ENCODE data around the gene KLHL33. TPM values are rescaled to one million over a fixed set of nuclear protein-coding genes. Genes with fewer than 3 reads are reported as not detected.

Gene KLHL33
- total and polyA plus RNA-seq, 2 donors from 2014 or later: 0.24 to 0.72 TPM

- H3K4me3 ChIP-seq (ENCODE audit: low read length in 3 of 3): no peak overlapping the region
- no peaks in the 10 kb centered on the region for H3K27me3 ChIP-seq (ENCODE audit: control insufficient read depth, insufficient read depth, low read length)
- no peaks in the 10 kb centered on the region for H3K4me1 ChIP-seq (ENCODE audit: control insufficient read depth in 2 of 3, insufficient read depth in 2 of 3, low read depth in 1 of 3, low read length in 3 of 3)
- intact Hi-C loops (cut with DNase I): no loop called here
- no peaks in the 10 kb centered on the region for H3K9me3 ChIP-seq (ENCODE audit: control insufficient read depth in 2 of 3, insufficient read depth in 1 of 3, low read length in 3 of 3)
- no peak overlapping the region for H3K27ac ChIP-seq (ENCODE audit: low read depth in 2 of 2, low read length in 2 of 2)
- FAIRE-seq (no peak), DNase-seq (no peak)
- no peak overlapping the region for H3K9ac ChIP-seq (ENCODE audit: low read length in 3 of 3)
- peaks cover 2 to 34% (median 25%) of the 10 kb centered on the region in 3 donors for H3K36me3 ChIP-seq (ENCODE audit: control insufficient read depth in 2 of 3, insufficient read depth in 3 of 3, low read length in 3 of 3)
- no peak for TF ChIP-seq CTCF (IDR thresholded peaks at IDR 0.05; ENCODE audit: borderline replicate concordance, extremely low read depth, insufficient read depth)
These were observed 34.9 kb downstream of the KLHL33 start for GRCh38 chr14:20400965-20401593.

- Histone ChIP-seq H3K4me3 (ENCODE audit: low read length in 3 of 3) (no peak overlapping the region), H3K9ac (ENCODE audit: low read length in 3 of 3) (no peak overlapping the region), H3K4me1 (ENCODE audit: control insufficient read depth in 2 of 3, insufficient read depth in 2 of 3, low read depth in 1 of 3, low read length in 3 of 3) (no peaks in the 10 kb centered on the region), H3K27ac (ENCODE audit: low read depth in 2 of 2, low read length in 2 of 2) (no peak overlapping the region), H3K36me3 (ENCODE audit: control insufficient read depth in 2 of 3, insufficient read depth in 3 of 3, low read length in 3 of 3) (peaks cover 2 to 36% (median 28%) of the 10 kb centered on the region in 3 donors), H3K27me3 (ENCODE audit: control insufficient read depth, insufficient read depth, low read length) (no peaks in the 10 kb centered on the region), H3K9me3 (ENCODE audit: control insufficient read depth in 2 of 3, insufficient read depth in 1 of 3, low read length in 3 of 3) (no peaks in the 10 kb centered on the region)
- FAIRE-seq (no peak), DNase-seq (no peak)
- intact Hi-C loops (cut with DNase I): no loop called here
- TF ChIP-seq CTCF (IDR thresholded peaks at IDR 0.05; ENCODE audit: borderline replicate concordance, extremely low read depth, insufficient read depth): no peak
These were observed 35.4 kb downstream of the KLHL33 start for GRCh38 chr14:20400589-20400964.

DNA sequence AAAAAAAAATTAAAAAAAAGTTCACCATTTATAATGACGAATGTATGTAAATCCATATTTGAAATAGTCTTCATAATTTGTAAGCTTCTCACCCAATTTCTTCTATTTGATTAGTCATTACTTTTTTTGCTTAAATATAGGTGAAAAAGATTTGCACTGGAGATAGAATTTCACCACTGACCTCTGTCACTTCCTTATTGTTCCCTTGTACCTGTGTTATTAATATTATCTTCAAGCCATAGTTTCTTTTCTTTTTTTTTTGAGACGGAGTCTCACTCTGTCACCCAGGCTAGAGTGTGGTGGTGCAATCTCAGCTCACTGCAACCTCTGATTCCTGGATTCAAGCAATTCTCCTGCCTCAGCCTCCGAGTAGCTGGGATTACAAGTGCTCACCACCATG, 38.5 kb downstream of the KLHL33 start:
- DNase-seq (no peak), FAIRE-seq (no peak)
- H3K4me3 ChIP-seq (ENCODE audit: low read length in 3 of 3): no peak overlapping the region
- H3K36me3 ChIP-seq (ENCODE audit: control insufficient read depth in 2 of 3, insufficient read depth in 3 of 3, low read length in 3 of 3): peaks cover 4 to 38% (median 28%) of the 10 kb centered on the region in 3 donors
- TF ChIP-seq CTCF (IDR thresholded peaks at IDR 0.05; ENCODE audit: borderline replicate concordance, extremely low read depth, insufficient read depth): no peak
- no peak overlapping the region for H3K9ac ChIP-seq (ENCODE audit: low read length in 3 of 3)
- no peak overlapping the region for H3K27ac ChIP-seq (ENCODE audit: low read depth in 2 of 2, low read length in 2 of 2)
- H3K4me1 ChIP-seq (ENCODE audit: control insufficient read depth in 2 of 3, insufficient read depth in 2 of 3, low read depth in 1 of 3, low read length in 3 of 3): no peaks in the 10 kb centered on the region
- intact Hi-C loops (cut with DNase I): no loop called here
- no peaks in the 10 kb centered on the region for H3K27me3 ChIP-seq (ENCODE audit: control insufficient read depth, insufficient read depth, low read length)
- no peaks in the 10 kb centered on the region for H3K9me3 ChIP-seq (ENCODE audit: control insufficient read depth in 2 of 3, insufficient read depth in 1 of 3, low read length in 3 of 3)

- H3K9me3 ChIP-seq (ENCODE audit: control insufficient read depth in 2 of 3, insufficient read depth in 1 of 3, low read length in 3 of 3): no peaks in the 10 kb centered on the region
- no peaks in the 10 kb centered on the region for H3K27me3 ChIP-seq (ENCODE audit: control insufficient read depth, insufficient read depth, low read length)
- H3K36me3 ChIP-seq (ENCODE audit: control insufficient read depth in 2 of 3, insufficient read depth in 3 of 3, low read length in 3 of 3): peaks cover 7 to 59% (median 52%) of the 10 kb centered on the region in 3 donors
- no peak for TF ChIP-seq CTCF (IDR thresholded peaks at IDR 0.05; ENCODE audit: borderline replicate concordance, extremely low read depth, insufficient read depth)
- H3K9ac ChIP-seq (ENCODE audit: low read length in 3 of 3): no peak overlapping the region
- no peak overlapping the region for H3K27ac ChIP-seq (ENCODE audit: low read depth in 2 of 2, low read length in 2 of 2)
- intact Hi-C loops (cut with DNase I): no loop called here
- no peak for FAIRE-seq
- DNase-seq: no peak
- H3K4me1 ChIP-seq (ENCODE audit: control insufficient read depth in 2 of 3, insufficient read depth in 2 of 3, low read depth in 1 of 3, low read length in 3 of 3): no peaks in the 10 kb centered on the region
- H3K4me3 ChIP-seq (ENCODE audit: low read length in 3 of 3): no peak overlapping the region
These were observed 44.5 kb downstream of the KLHL33 start for GRCh38 chr14:20391505-20391904.

Measured in kidney (tissue), 14 donors.